PC-3 (cell line): Measurements from ENCODE around the gene CTNNA3. TPM values are rescaled to one million over a fixed set of nuclear protein-coding genes. Genes with fewer than 3 reads are reported as not detected.

ENCODE experiments used
- ATAC-seq: fragments of 200-7000 bp; cut with Tn5 transposase; 2 replicates; pipeline ENCODE4 v1.9.1; 2020; ENCODE audit warnings: mild to moderate bottlenecking, moderate library complexity
- BruUV-seq: library from RNA; stranded (reverse); fragments of 400-500 nt; replicated peaks from 2 replicates; lab custom pipeline; 2021; lab: Mats Ljungman, UMichigan
- CTCF ChIA-PET: fragments of 300-600 bp; sonication (Branson Sonifier 250); formaldehyde crosslinking; loops from one replicate; lab custom pipeline; 2022; ENCODE audit warnings: antibody characterized with exemption; lab: Charles Lee
- POLR2A ChIA-PET: fragments of 300-600 bp; sonication (Branson Sonifier 250); formaldehyde crosslinking; loops from one replicate; lab custom pipeline; 2022; ENCODE audit warnings: antibody characterized with exemption; ENCODE audit not compliant: unreplicated experiment; lab: Charles Lee
- DNase-seq: peaks from one replicate; pipeline ENCODE4 v3.0.0-alpha.2; 2015
- H2AFZ ChIP-seq: fragments of 300-600 bp; sonication (generic); 2 replicates; pipeline ENCODE4 v1.6.0; 2016; ENCODE audit warnings: antibody characterized with exemption, low read length
- H3F3A ChIP-seq: fragments of 300-600 bp; sonication (generic); one replicate; pipeline ENCODE4 v1.6.0; 2017; ENCODE audit warnings: antibody characterized with exemption, low read length, control low read depth, mild to moderate bottlenecking; ENCODE audit not compliant: unreplicated experiment
- H3K27ac ChIP-seq: fragments of 300-600 bp; sonication (generic); 2 replicates; pipeline ENCODE4 v1.5.1; 2016; ENCODE audit warnings: mild to moderate bottlenecking, low read length
- H3K27me3 ChIP-seq: fragments of 300-600 bp; sonication (generic); 2 replicates; pipeline ENCODE4 v1.6.1; 2016; ENCODE audit warnings: low read length, mixed read lengths
- H3K36me3 ChIP-seq: fragments of 300-600 bp; sonication (generic); 2 replicates; pipeline ENCODE4 v1.6.1; 2016; ENCODE audit warnings: low read depth, mixed run types, low read length, mixed read lengths
- H3K4me1 ChIP-seq: fragments of 300-600 bp; sonication (generic); 2 replicates; pipeline ENCODE4 v1.5.1; 2016; ENCODE audit warnings: low read length; ENCODE audit not compliant: insufficient read depth
- H3K4me2 ChIP-seq: fragments of 300-600 bp; sonication (generic); 2 replicates; pipeline ENCODE4 v1.6.0; 2016; ENCODE audit warnings: low read length
- H3K4me3 ChIP-seq: fragments of 300-600 bp; sonication (generic); 2 replicates; pipeline ENCODE4 v1.5.1; 2016; ENCODE audit warnings: mild to moderate bottlenecking, low read length, mixed read lengths
- H3K79me2 ChIP-seq: fragments of 300-600 bp; sonication (generic); 2 replicates; pipeline ENCODE4 v1.6.1; 2017; ENCODE audit warnings: low read length, mixed read lengths
- H3K9ac ChIP-seq: fragments of 300-600 bp; sonication (generic); 2 replicates; pipeline ENCODE4 v1.6.0; 2016; ENCODE audit warnings: mild to moderate bottlenecking, low read length
- H3K9me2 ChIP-seq: fragments of 300-600 bp; sonication (generic); replicated peaks from 2 replicates; pipeline ENCODE4 v1.6.1; 2016; ENCODE audit warnings: mixed run types, low read length, mixed read lengths
- H3K9me3 ChIP-seq: fragments of 300-600 bp; sonication (generic); 2 replicates; pipeline ENCODE4 v1.6.1; 2016; ENCODE audit warnings: low read length, mixed read lengths
- H4K20me1 ChIP-seq: fragments of 300-600 bp; sonication (generic); 2 replicates; pipeline ENCODE4 v1.6.1; 2016; ENCODE audit warnings: low read length, mixed read lengths
- CTCF ChIP-seq: fragments of 300-600 bp; sonication (generic); conservative IDR thresholded peaks from 2 replicates; pipeline ENCODE4 v1.5.1; 2017; ENCODE audit warnings: antibody characterized with exemption, low read depth, mild to moderate bottlenecking, low read length
- EZH2 ChIP-seq: fragments of 300-600 bp; sonication (generic); IDR thresholded peaks from one replicate; pipeline ENCODE4 v1.6.1; 2017; ENCODE audit warnings: antibody characterized with exemption, mild to moderate bottlenecking, low read length; ENCODE audit not compliant: unreplicated experiment
- EZH2phosphoT487 ChIP-seq: fragments of 300-600 bp; sonication (generic); IDR thresholded peaks from 2 replicates; pipeline ENCODE4 v1.6.1; 2018; ENCODE audit warnings: mild to moderate bottlenecking, antibody characterized with exemption, low read length, borderline replicate concordance
- intact Hi-C: fragments of 100-400 bp; cut with micrococcal nuclease; formaldehyde crosslinking; loops from 2 replicates; pipeline ENCODE4 v1.9.0; 2023
- total RNA-seq: library from RNA; depleted of rRNA; stranded (reverse); fragments of >200 nt; gene quantifications from 2 replicates; pipeline ENCODE4 v1.2.3, GENCODE V29; 2014

CTNNA3 gene
- total RNA-seq, 1 experiment from 2014 or later = 1.9 TPM

GRCh38 chr10:67100951-67101350, 595.0 kb downstream of the CTNNA3 start:
- no peak for DNase-seq
- peaks cover 61% of the 10 kb centered on the region for H3K27me3 ChIP-seq
- no peaks in the 10 kb centered on the region for H3F3A ChIP-seq
- H2AFZ ChIP-seq = no peak overlapping the region
- no peaks in the 10 kb centered on the region for H3K9me2 ChIP-seq
- no peak overlapping the region for H3K4me2 ChIP-seq
- CTCF ChIA-PET = no interaction called here
- no peaks in the 10 kb centered on the region for H3K79me2 ChIP-seq
- TF ChIP-seq CTCF (no peak), EZH2 (no peak), EZH2phosphoT487 (no peak)
- no peak overlapping the region for H3K4me3 ChIP-seq
- intact Hi-C loops = no loop called here
- no peak overlapping the region for H3K9ac ChIP-seq
- BruUV-seq = no TSS peak
- no peaks in the 10 kb centered on the region for H4K20me1 ChIP-seq
- ATAC-seq = no peak
- POLR2A ChIA-PET = no interaction called here
- H3K9me3 ChIP-seq = no peaks in the 10 kb centered on the region
- H3K4me1 ChIP-seq = no peaks in the 10 kb centered on the region
- H3K27ac ChIP-seq = no peak overlapping the region
- H3K36me3 ChIP-seq = no peaks in the 10 kb centered on the region

- DNase-seq (no peak), ATAC-seq (no peak)
- Histone ChIP-seq H3K9me3 (no peaks in the 10 kb centered on the region), H3K4me1 (no peaks in the 10 kb centered on the region), H3F3A (no peaks in the 10 kb centered on the region), H4K20me1 (no peaks in the 10 kb centered on the region), H2AFZ (no peak overlapping the region), H3K27me3 (peaks cover 66% of the 10 kb centered on the region), H3K4me2 (no peak overlapping the region), H3K9ac (no peak overlapping the region), H3K4me3 (no peak overlapping the region), H3K79me2 (no peaks in the 10 kb centered on the region), H3K36me3 (no peaks in the 10 kb centered on the region), H3K9me2 (no peaks in the 10 kb centered on the region), H3K27ac (no peak overlapping the region)
- ChIA-PET POLR2A (no interaction called here), CTCF (no interaction called here)
- no TSS peak for BruUV-seq
- no peak for TF ChIP-seq CTCF
- TF ChIP-seq EZH2 = no peak
- TF ChIP-seq EZH2phosphoT487 = no peak
- intact Hi-C loops = no loop called here
Observed at GRCh38 chr10:67098461-67098860, 597.5 kb downstream of the CTNNA3 start.

GRCh38 chr10:67095531-67095930, 600.5 kb downstream of the CTNNA3 start:
- DNase-seq (no peak), ATAC-seq (no peak)
- intact Hi-C loops = no loop called here
- ChIA-PET CTCF (no interaction called here), POLR2A (no interaction called here)
- no peaks in the 10 kb centered on the region for H3F3A ChIP-seq
- H3K36me3 ChIP-seq = no peaks in the 10 kb centered on the region
- no TSS peak for BruUV-seq
- no peak overlapping the region for H2AFZ ChIP-seq
- H3K9me3 ChIP-seq = no peaks in the 10 kb centered on the region
- H3K9me2 ChIP-seq = no peaks in the 10 kb centered on the region; the same call in 1 of the 2 replicates
- no peak overlapping the region for H3K4me2 ChIP-seq
- H3K4me1 ChIP-seq = no peaks in the 10 kb centered on the region
- no peaks in the 10 kb centered on the region for H3K79me2 ChIP-seq
- no peak overlapping the region for H3K4me3 ChIP-seq
- peaks cover 81% of the 10 kb centered on the region for H3K27me3 ChIP-seq
- no peak overlapping the region for H3K27ac ChIP-seq
- no peak overlapping the region for H3K9ac ChIP-seq
- TF ChIP-seq CTCF (no peak), EZH2phosphoT487 (no peak), EZH2 (no peak)
- H4K20me1 ChIP-seq = no peaks in the 10 kb centered on the region
